HEK293 (cell line): ENCODE measurements around the gene CTDSP2.

Source experiments
- CTCF ChIA-PET: fragments of 350-600 bp; formaldehyde crosslinking; extraction: SDS; loops from one replicate; lab custom pipeline; 2021; ENCODE audit warnings: antibody characterized with exemption; lab: Yijun Ruan, JAX
- POLR2A ChIA-PET: fragments of 300-600 bp; formaldehyde crosslinking; extraction: SDS; loops from one replicate; lab custom pipeline; 2020; ENCODE audit warnings: antibody characterized with exemption, inconsistent platforms; lab: Yijun Ruan, JAX
- H3K27ac ChIP-seq: fragments of 200-500 bp; sonication (Bioruptor generic); 2 replicates; pipeline ENCODE4 v1.5.1; 2014; ENCODE audit warnings: low read depth, low read length, control low read depth, inconsistent platforms; ENCODE audit errors: extremely low read depth
- H3K36me3 ChIP-seq, 2 experiments: fragments of 200-500 bp in 1 of 2; sonication (Bioruptor generic) in 1 of 2; 1 replicate in 1 of 2; 2 replicates in 1 of 2; pipeline ENCODE4 v1.5.1; 2014 to 2017; ENCODE audit warnings: inconsistent platforms in 2 of 2, low read length in 2 of 2; ENCODE audit not compliant: control insufficient read depth in 2 of 2, insufficient read depth in 1 of 2
- H3K4me1 ChIP-seq: fragments of 200-500 bp; sonication (Bioruptor generic); 2 replicates; pipeline ENCODE4 v1.5.1; 2014; ENCODE audit warnings: mild to moderate bottlenecking, low read length, inconsistent platforms; ENCODE audit not compliant: control insufficient read depth, insufficient read depth
- H3K4me3 ChIP-seq: 2 replicates; pipeline ENCODE4 v1.5.1; 2011; ENCODE audit warnings: low read depth, mild to moderate bottlenecking, control low read depth, low read length, moderate library complexity
- H3K9me3 ChIP-seq: fragments of 200-500 bp; sonication (Bioruptor generic); 2 replicates; pipeline ENCODE4 v1.5.1; 2014; ENCODE audit warnings: low read depth, low read length, inconsistent platforms; ENCODE audit not compliant: control insufficient read depth, insufficient read depth
- GLIS2 ChIP-seq: fragments of 450-650 bp; formaldehyde crosslinking; IDR thresholded peaks from 2 replicates; pipeline ENCODE4 v1.5.1; 2016; ENCODE audit warnings: missing biosample characterization, missing genetic modification characterization
- KLF10 ChIP-seq: fragments of 450-650 bp; IDR thresholded peaks from 2 replicates; pipeline ENCODE4 v1.5.1; 2018; ENCODE audit warnings: missing biosample characterization, mild to moderate bottlenecking, missing genetic modification characterization
- KLF9 ChIP-seq: fragments of 450-650 bp; formaldehyde crosslinking; IDR thresholded peaks from 2 replicates; pipeline ENCODE4 v1.5.1; 2016; ENCODE audit warnings: missing biosample characterization, missing genetic modification characterization, low read depth
- SP3 ChIP-seq: fragments of 450-650 bp; formaldehyde crosslinking; IDR thresholded peaks from 2 replicates; pipeline ENCODE4 v1.5.1; 2016; ENCODE audit warnings: missing biosample characterization, missing genetic modification characterization
- ZBTB7A ChIP-seq: fragments of 450-650 bp; formaldehyde crosslinking; IDR thresholded peaks from 2 replicates; pipeline ENCODE4 v1.5.1; 2016; ENCODE audit warnings: low read depth, missing biosample characterization, missing genetic modification characterization
- ZBTB8A ChIP-seq: fragments of 450-650 bp; formaldehyde crosslinking; IDR thresholded peaks from 2 replicates; pipeline ENCODE4 v1.5.1; 2016; ENCODE audit warnings: missing biosample characterization, missing genetic modification characterization
- ZFHX2 ChIP-seq: fragments of 450-650 bp; formaldehyde crosslinking; conservative IDR thresholded peaks from 2 replicates; pipeline ENCODE4 v1.5.1; 2016; ENCODE audit warnings: missing biosample characterization, missing genetic modification characterization
- ZNF157 ChIP-seq: fragments of 450-650 bp; formaldehyde crosslinking; IDR thresholded peaks from 2 replicates; pipeline ENCODE4 v1.5.1; 2016; ENCODE audit warnings: missing biosample characterization, missing genetic modification characterization
- ZNF362 ChIP-seq: fragments of 450-650 bp; formaldehyde crosslinking; IDR thresholded peaks from 2 replicates; pipeline ENCODE4 v1.5.1; 2016; ENCODE audit warnings: missing biosample characterization, missing genetic modification characterization
- ZNF426 ChIP-seq: fragments of 450-650 bp; formaldehyde crosslinking; IDR thresholded peaks from 2 replicates; pipeline ENCODE4 v1.5.1; 2017; ENCODE audit warnings: missing biosample characterization, missing genetic modification characterization, mild to moderate bottlenecking, inconsistent platforms, moderate library complexity
- ZNF521 ChIP-seq: fragments of 450-650 bp; formaldehyde crosslinking; IDR thresholded peaks from 2 replicates; pipeline ENCODE4 v1.5.1; 2017; ENCODE audit warnings: missing biosample characterization, mild to moderate bottlenecking, missing genetic modification characterization
- ZNF621 ChIP-seq: fragments of 450-650 bp; formaldehyde crosslinking; IDR thresholded peaks from 2 replicates; pipeline ENCODE4 v1.5.1; 2017; ENCODE audit warnings: missing biosample characterization, missing genetic modification characterization
- ZNF623 ChIP-seq: fragments of 450-650 bp; formaldehyde crosslinking; IDR thresholded peaks from 2 replicates; pipeline ENCODE4 v1.5.1; 2016; ENCODE audit warnings: missing biosample characterization, missing genetic modification characterization
- ZNF76 ChIP-seq: fragments of 450-650 bp; formaldehyde crosslinking; IDR thresholded peaks from 2 replicates; pipeline ENCODE4; 2016; ENCODE audit warnings: low read depth, missing biosample characterization, missing genetic modification characterization, borderline replicate concordance
- TF ChIP-seq, protein P1 (sequence below): fragments of 450-650 bp; formaldehyde crosslinking; IDR thresholded peaks from 2 replicates; pipeline ENCODE4 v1.5.1; 2017; ENCODE audit warnings: missing biosample characterization, missing genetic modification characterization
- TF ChIP-seq, protein P2 (sequence below): sonication (generic); formaldehyde crosslinking; IDR thresholded peaks from 2 replicates; pipeline ENCODE4 v1.8.1; 2022; ENCODE audit warnings: mild to moderate bottlenecking, moderate library complexity, missing genetic modification reagents
- TF ChIP-seq, protein P3 (sequence below): fragments of 450-650 bp; formaldehyde crosslinking; optimal IDR thresholded peaks from 2 replicates; pipeline ENCODE3; 2016; ENCODE audit warnings: missing biosample characterization, mild to moderate bottlenecking, missing genetic modification characterization
- TF ChIP-seq, protein P4 (sequence below): fragments of 450-650 bp; formaldehyde crosslinking; IDR thresholded peaks from 2 replicates; pipeline ENCODE4 v1.5.1; 2016; ENCODE audit warnings: missing biosample characterization, missing genetic modification characterization
- TF ChIP-seq, protein P5 (sequence below): fragments of 450-650 bp; formaldehyde crosslinking; IDR thresholded peaks from 2 replicates; pipeline ENCODE4 v1.5.1; 2017; ENCODE audit warnings: missing biosample characterization, missing genetic modification characterization

The CTDSP2 gene

DNA sequence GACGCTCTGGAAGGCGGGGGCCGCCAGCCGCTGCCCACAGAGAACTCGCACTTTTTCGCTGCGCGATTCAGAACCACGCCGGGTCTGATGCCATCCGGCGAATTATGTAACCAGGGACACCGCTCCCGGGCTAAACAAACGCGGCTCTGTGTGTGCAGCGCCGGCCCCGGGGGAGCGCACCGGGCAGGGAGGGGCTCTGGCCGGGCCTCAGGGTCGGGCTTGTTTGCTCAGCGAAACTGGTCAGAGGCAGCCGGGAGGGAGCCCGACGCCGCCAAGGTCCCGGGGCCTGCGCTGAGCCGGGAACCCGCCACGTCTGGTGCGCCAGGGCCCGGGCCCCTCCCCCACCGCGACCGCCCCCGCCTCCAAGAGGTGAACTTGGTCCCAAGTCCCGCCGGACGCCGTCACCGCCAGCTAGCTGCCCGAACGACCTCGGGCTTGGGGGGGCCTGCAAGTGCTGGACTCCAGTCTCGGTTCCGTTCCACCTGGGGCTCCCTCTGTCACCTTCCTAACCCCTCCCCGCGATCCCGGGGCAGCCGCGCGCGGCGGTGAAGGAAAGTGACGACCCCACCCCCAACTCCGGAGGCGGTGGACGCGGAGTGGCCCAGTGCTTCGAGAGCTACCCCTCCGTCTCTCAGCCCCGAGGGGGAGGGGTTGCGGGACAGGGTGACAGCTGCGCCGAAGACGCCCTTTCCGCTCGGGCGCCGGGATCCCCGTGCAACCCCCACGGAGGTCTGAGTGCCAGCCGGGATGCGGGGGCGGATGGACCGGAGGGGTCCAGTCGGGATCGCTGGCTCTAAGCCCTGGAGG is 848 bp downstream of the CTDSP2 start (continued):
- TF ChIP-seq, protein P1, sequence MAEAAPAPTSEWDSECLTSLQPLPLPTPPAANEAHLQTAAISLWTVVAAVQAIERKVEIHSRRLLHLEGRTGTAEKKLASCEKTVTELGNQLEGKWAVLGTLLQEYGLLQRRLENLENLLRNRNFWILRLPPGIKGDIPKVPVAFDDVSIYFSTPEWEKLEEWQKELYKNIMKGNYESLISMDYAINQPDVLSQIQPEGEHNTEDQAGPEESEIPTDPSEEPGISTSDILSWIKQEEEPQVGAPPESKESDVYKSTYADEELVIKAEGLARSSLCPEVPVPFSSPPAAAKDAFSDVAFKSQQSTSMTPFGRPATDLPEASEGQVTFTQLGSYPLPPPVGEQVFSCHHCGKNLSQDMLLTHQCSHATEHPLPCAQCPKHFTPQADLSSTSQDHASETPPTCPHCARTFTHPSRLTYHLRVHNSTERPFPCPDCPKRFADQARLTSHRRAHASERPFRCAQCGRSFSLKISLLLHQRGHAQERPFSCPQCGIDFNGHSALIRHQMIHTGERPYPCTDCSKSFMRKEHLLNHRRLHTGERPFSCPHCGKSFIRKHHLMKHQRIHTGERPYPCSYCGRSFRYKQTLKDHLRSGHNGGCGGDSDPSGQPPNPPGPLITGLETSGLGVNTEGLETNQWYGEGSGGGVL (tag by site-specific recombination) = peak; percentile 27
- TF ChIP-seq SP3 (tag by site-specific recombination) = peak; percentile 79
- TF ChIP-seq, protein P2, sequence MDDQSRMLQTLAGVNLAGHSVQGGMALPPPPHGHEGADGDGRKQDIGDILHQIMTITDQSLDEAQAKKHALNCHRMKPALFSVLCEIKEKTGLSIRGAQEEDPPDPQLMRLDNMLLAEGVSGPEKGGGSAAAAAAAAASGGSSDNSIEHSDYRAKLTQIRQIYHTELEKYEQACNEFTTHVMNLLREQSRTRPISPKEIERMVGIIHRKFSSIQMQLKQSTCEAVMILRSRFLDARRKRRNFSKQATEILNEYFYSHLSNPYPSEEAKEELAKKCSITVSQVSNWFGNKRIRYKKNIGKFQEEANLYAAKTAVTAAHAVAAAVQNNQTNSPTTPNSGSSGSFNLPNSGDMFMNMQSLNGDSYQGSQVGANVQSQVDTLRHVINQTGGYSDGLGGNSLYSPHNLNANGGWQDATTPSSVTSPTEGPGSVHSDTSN (CRISPR knock-in tag) = no peak
- TF ChIP-seq ZBTB7A (tag by site-specific recombination) = peak; percentile 57; the same call in 1 of the 2 replicates
- no peak for TF ChIP-seq ZNF621 (tag by site-specific recombination)
- peak; percentile 84 for TF ChIP-seq KLF9 (tag by site-specific recombination)
- TF ChIP-seq, protein P3, sequence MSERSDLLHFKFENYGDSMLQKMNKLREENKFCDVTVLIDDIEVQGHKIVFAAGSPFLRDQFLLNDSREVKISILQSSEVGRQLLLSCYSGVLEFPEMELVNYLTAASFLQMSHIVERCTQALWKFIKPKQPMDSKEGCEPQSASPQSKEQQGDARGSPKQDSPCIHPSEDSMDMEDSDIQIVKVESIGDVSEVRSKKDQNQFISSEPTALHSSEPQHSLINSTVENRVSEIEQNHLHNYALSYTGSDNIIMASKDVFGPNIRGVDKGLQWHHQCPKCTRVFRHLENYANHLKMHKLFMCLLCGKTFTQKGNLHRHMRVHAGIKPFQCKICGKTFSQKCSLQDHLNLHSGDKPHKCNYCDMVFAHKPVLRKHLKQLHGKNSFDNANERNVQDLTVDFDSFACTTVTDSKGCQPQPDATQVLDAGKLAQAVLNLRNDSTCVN (tag by site-specific recombination) = peak; percentile 95
- TF ChIP-seq, protein P4, sequence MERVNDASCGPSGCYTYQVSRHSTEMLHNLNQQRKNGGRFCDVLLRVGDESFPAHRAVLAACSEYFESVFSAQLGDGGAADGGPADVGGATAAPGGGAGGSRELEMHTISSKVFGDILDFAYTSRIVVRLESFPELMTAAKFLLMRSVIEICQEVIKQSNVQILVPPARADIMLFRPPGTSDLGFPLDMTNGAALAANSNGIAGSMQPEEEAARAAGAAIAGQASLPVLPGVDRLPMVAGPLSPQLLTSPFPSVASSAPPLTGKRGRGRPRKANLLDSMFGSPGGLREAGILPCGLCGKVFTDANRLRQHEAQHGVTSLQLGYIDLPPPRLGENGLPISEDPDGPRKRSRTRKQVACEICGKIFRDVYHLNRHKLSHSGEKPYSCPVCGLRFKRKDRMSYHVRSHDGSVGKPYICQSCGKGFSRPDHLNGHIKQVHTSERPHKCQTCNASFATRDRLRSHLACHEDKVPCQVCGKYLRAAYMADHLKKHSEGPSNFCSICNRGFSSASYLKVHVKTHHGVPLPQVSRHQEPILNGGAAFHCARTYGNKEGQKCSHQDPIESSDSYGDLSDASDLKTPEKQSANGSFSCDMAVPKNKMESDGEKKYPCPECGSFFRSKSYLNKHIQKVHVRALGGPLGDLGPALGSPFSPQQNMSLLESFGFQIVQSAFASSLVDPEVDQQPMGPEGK (tag by site-specific recombination) = peak; percentile 90

- Histone ChIP-seq H3K4me1 (peaks cover 30% of the 10 kb centered on the region), H3K36me3 (no peaks in the 10 kb centered on the region), H3K9me3 (no peaks in the 10 kb centered on the region), H3K27ac (peak overlapping the region; percentile 95), H3K4me3 (peak overlapping the region; percentile 96)
- POLR2A ChIA-PET = interaction anchor here (0.6 to 5.2 kb wide), 9 partner anchors 8 to 1095 kb away, joined by 4 to 61 read pairs (median 7); partner anchors contain the start of gene ATP23
- CTCF ChIA-PET = interaction anchor here (0.7 to 4.7 kb wide), 10 partner anchors 12 to 63 kb away, joined by 3 to 31 read pairs (median 4); no protein-coding TSS in a partner anchor
- TF ChIP-seq, protein P5, sequence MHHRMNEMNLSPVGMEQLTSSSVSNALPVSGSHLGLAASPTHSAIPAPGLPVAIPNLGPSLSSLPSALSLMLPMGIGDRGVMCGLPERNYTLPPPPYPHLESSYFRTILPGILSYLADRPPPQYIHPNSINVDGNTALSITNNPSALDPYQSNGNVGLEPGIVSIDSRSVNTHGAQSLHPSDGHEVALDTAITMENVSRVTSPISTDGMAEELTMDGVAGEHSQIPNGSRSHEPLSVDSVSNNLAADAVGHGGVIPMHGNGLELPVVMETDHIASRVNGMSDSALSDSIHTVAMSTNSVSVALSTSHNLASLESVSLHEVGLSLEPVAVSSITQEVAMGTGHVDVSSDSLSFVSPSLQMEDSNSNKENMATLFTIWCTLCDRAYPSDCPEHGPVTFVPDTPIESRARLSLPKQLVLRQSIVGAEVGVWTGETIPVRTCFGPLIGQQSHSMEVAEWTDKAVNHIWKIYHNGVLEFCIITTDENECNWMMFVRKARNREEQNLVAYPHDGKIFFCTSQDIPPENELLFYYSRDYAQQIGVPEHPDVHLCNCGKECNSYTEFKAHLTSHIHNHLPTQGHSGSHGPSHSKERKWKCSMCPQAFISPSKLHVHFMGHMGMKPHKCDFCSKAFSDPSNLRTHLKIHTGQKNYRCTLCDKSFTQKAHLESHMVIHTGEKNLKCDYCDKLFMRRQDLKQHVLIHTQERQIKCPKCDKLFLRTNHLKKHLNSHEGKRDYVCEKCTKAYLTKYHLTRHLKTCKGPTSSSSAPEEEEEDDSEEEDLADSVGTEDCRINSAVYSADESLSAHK (tag by site-specific recombination) = peak; percentile 64
- TF ChIP-seq KLF9 (tag by site-specific recombination) = peak; percentile 33; the same call in 1 of the 2 replicates
- peak; percentile 67 for TF ChIP-seq ZFHX2 (tag by site-specific recombination)
- no peak for TF ChIP-seq ZNF426 (tag by site-specific recombination)
- 0 out of 2 replicates have a peak, but pooled peaks have one; percentile 28 for TF ChIP-seq KLF10 (tag by site-specific recombination)
- TF ChIP-seq ZNF362 (tag by site-specific recombination) = no peak
- peak; percentile 6; the same call in 1 of the 2 replicates for TF ChIP-seq ZBTB8A (tag by site-specific recombination)
- peak; percentile 83 for TF ChIP-seq GLIS2
- no peak for TF ChIP-seq ZNF623
- TF ChIP-seq, protein P4 (tag by site-specific recombination) = peak; percentile 5; the same call in 1 of the 2 replicates
- TF ChIP-seq ZNF157 (tag by site-specific recombination) = no peak
- no peak for TF ChIP-seq ZNF76
- TF ChIP-seq ZNF521 (tag by site-specific recombination) = no peak
Measured at GRCh38 chr12:57844709-57845477, 1.6 kb downstream of the CTDSP2 start.
